ENCODE results near the gene LRMDA. TPM values are rescaled to one million over a fixed set of nuclear protein-coding genes. Genes with fewer than 3 reads are reported as not detected.

LRMDA gene
- polyA plus RNA-seq, 3 donors = 39.8 to 59.6 (median 56.4) TPM

GRCh38 chr10:76318211-76318610, 886.8 kb downstream of the LRMDA start:
- H3K9me3 ChIP-seq (replicated peaks in 1 of 2; ENCODE audit: control insufficient read depth in 1 of 2, insufficient read depth in 1 of 2, low read length in 2 of 2) = no peaks in the 10 kb centered on the region
- peak overlapping the region; percentile 22 for H3K4me2 ChIP-seq (replicated peaks; ENCODE audit: extremely low read depth, low read length, poor library complexity, severe bottlenecking)
- peaks cover 0 to 2% (median 0%) of the 10 kb centered on the region in 3 donors for H3K27me3 Mint-ChIP-seq (ENCODE audit: low read depth in 3 of 3)
- H2AFZ ChIP-seq (ENCODE audit: insufficient read depth, low read depth, low read length, poor library complexity, severe bottlenecking) = no peak overlapping the region
- no peaks in the 10 kb centered on the region for H3K79me2 ChIP-seq (ENCODE audit: insufficient read depth, low read length)
- intact Hi-C loops (cut with micrococcal nuclease) = no loop called here
- no peak for DNase-seq
- H3K27ac Mint-ChIP-seq = peak overlapping the region in 2 of 7 donors; percentile 6 to 68
- peak overlapping the region in 1 of 2 donors; percentile 65 for H3K4me3 Mint-ChIP-seq
- TF ChIP-seq CTCF (IDR thresholded peaks at IDR 0.05) = no peak
- peaks cover 12 to 13% of the 10 kb centered on the region in 2 donors for H3K4me1 ChIP-seq (ENCODE audit: control insufficient read depth in 1 of 2, insufficient read depth in 2 of 2, low read length in 2 of 2)
- no peak overlapping the region for H3K9ac ChIP-seq (ENCODE audit: insufficient read depth, low read length, poor library complexity, severe bottlenecking)
- peaks cover 0 to 6% (median 0%) of the 10 kb centered on the region in 7 donors for H3K9me3 Mint-ChIP-seq
- H4K20me1 ChIP-seq (ENCODE audit: insufficient read depth, low read length) = no peaks in the 10 kb centered on the region
- H3K36me3 ChIP-seq (replicated peaks in 1 of 2; ENCODE audit: control insufficient read depth in 1 of 2, insufficient read depth in 2 of 2, low read length in 2 of 2) = no peaks in the 10 kb centered on the region
- 65% methylated on average over 1 of the region's 2 CpGs for WGBS (ENCODE audit: insufficient coverage)
- peaks cover 0 to 4% of the 10 kb centered on the region in 2 donors for H3K36me3 Mint-ChIP-seq
- no peak overlapping the region for H3K4me3 ChIP-seq (replicated peaks in 1 of 3; ENCODE audit: low read depth in 2 of 3, low read length in 3 of 3)
- peaks cover 19% of the 10 kb centered on the region for H3K4me1 Mint-ChIP-seq
- no peak overlapping the region for H3K27ac ChIP-seq (ENCODE audit: low read depth in 1 of 2, low read length in 2 of 2)
- no peaks in the 10 kb centered on the region for H3K27me3 ChIP-seq (ENCODE audit: control insufficient read depth in 2 of 2, insufficient read depth in 2 of 2, low read length in 2 of 2)

GRCh38 chr10:76319661-76320060, 888.2 kb downstream of the LRMDA start:
- H3K4me3 Mint-ChIP-seq = no peak overlapping the region
- Histone ChIP-seq H3K36me3 (replicated peaks in 1 of 2; ENCODE audit: control insufficient read depth in 1 of 2, insufficient read depth in 2 of 2, low read length in 2 of 2) (no peaks in the 10 kb centered on the region), H3K79me2 (ENCODE audit: insufficient read depth, low read length) (no peaks in the 10 kb centered on the region), H2AFZ (ENCODE audit: insufficient read depth, low read depth, low read length, poor library complexity, severe bottlenecking) (no peak overlapping the region), H4K20me1 (ENCODE audit: insufficient read depth, low read length) (no peaks in the 10 kb centered on the region), H3K4me1 (ENCODE audit: control insufficient read depth in 1 of 2, insufficient read depth in 2 of 2, low read length in 2 of 2) (peaks cover 12 to 13% of the 10 kb centered on the region in 2 donors), H3K9ac (ENCODE audit: insufficient read depth, low read length, poor library complexity, severe bottlenecking) (no peak overlapping the region), H3K4me3 (replicated peaks in 1 of 3; ENCODE audit: low read depth in 2 of 3, low read length in 3 of 3) (no peak overlapping the region), H3K27ac (ENCODE audit: low read depth in 1 of 2, low read length in 2 of 2) (no peak overlapping the region), H3K9me3 (replicated peaks in 1 of 2; ENCODE audit: control insufficient read depth in 1 of 2, insufficient read depth in 1 of 2, low read length in 2 of 2) (no peaks in the 10 kb centered on the region), H3K4me2 (replicated peaks; ENCODE audit: extremely low read depth, low read length, poor library complexity, severe bottlenecking) (no peak overlapping the region), H3K27me3 (ENCODE audit: control insufficient read depth in 2 of 2, insufficient read depth in 2 of 2, low read length in 2 of 2) (no peaks in the 10 kb centered on the region)
- no peak overlapping the region for H3K27ac Mint-ChIP-seq
- intact Hi-C loops (cut with micrococcal nuclease) = no loop called here
- H3K4me1 Mint-ChIP-seq = peaks cover 19% of the 10 kb centered on the region
- no peak for DNase-seq
- peaks cover 0 to 6% (median 0%) of the 10 kb centered on the region in 7 donors for H3K9me3 Mint-ChIP-seq
- no peak for TF ChIP-seq CTCF (IDR thresholded peaks at IDR 0.05)
- H3K27me3 Mint-ChIP-seq (ENCODE audit: low read depth in 3 of 3) = peaks cover 0 to 2% (median 0%) of the 10 kb centered on the region in 3 donors
- H3K36me3 Mint-ChIP-seq = peaks cover 0 to 4% of the 10 kb centered on the region in 2 donors
- WGBS (ENCODE audit: insufficient coverage) = 97% methylated on average over 3 of the region's 4 CpGs

Data from CD14-positive monocyte (primary cell).